ENCODE data around the gene NAA25. TPM values are rescaled to one million over a fixed set of nuclear protein-coding genes. Genes with fewer than 3 reads are reported as not detected.
"Not testable (repeated sequence)": the region's sequence is repeated elsewhere in the genome, so short reads cannot be mapped to it uniquely, and the experiment has no call there.

NAA25 gene
- total RNA-seq, 2 donors from 2014 or later = 61.2 to 63.5 TPM

GRCh38 chr12:112029301-112029700 lies 79.3 kb downstream of the NAA25 start:
- H3K27ac Mint-ChIP-seq = peak overlapping the region; percentile 17 to 22
- peaks cover 7 to 51% of the 10 kb centered on the region in 2 donors for H3K36me3 Mint-ChIP-seq

GRCh38 chr12:112025808-112026375 lies 82.7 kb downstream of the NAA25 start:
- ATAC-seq = peak in 1 of 2 donors; percentile 26
- H3K27ac Mint-ChIP-seq = peak overlapping the region; percentile 46 to 65
- peaks cover 5 to 51% of the 10 kb centered on the region in 2 donors for H3K36me3 Mint-ChIP-seq
- no peaks in the 10 kb centered on the region for H3K9me3 Mint-ChIP-seq
- DNase-seq (ENCODE audit: low spot score in 2 of 2) = no peak

More at GRCh38 chr12:112029301-112029700, 79.3 kb downstream of the NAA25 start:
- DNase-seq (ENCODE audit: low spot score in 2 of 2) (no peak), ATAC-seq (no peak)
- no peaks in the 10 kb centered on the region for H3K9me3 Mint-ChIP-seq

GRCh38 chr12:112023759-112024396 lies 84.7 kb downstream of the NAA25 start:
- Mint-ChIP-seq H3K36me3 (peaks cover 5 to 44% of the 10 kb centered on the region in 2 donors), H3K9me3 (no peaks in the 10 kb centered on the region)

DNA sequence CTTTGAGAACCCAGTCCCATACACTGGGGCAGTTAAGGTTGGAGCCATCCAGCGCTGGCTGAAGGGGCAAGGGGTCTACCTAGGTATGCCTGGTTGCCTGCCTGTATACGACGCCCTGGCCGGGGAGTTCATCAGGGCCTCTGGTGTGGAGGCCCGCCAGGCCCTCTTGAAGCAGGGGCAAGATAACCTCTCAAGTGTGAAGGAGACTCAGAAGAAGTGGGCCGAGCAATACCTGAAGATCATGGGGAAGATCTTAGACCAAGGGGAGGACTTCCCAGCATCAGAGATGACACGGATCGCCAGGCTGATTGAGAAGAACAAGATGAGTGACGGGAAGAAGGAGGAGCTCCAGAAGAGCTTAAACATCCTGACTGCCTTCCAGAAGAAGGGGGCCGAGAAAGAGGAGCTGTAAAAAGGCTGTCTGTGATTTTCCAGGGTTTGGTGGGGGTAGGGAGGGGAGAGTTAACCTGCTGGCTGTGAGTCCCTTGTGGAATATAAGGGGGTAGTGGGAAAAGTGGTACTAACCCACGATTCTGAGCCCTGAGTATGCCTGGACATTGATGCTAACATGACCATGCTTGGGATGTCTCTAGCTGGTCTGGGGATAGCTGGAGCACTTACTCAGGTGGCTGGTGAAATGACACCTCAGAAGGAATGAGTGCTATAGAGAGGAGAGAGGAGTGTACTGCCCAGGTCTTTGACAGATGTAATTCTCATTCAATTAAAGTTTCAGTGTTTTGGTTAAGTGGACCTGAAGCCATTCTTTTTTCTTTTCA lies 86.2 kb downstream of the NAA25 start:
- H3K36me3 Mint-ChIP-seq = peaks cover 5 to 45% of the 10 kb centered on the region in 2 donors
- no peaks in the 10 kb centered on the region for H3K9me3 Mint-ChIP-seq
- DNase-seq (ENCODE audit: low spot score in 2 of 2) = no peak
- H3K27ac Mint-ChIP-seq = peak overlapping the region; percentile 68 to 94
- peak in 1 of 2 donors; percentile 26 for ATAC-seq

More at GRCh38 chr12:112023759-112024396, 84.7 kb downstream of the NAA25 start:
- ATAC-seq (no peak), DNase-seq (ENCODE audit: low spot score in 2 of 2) (no peak)
- peak overlapping the region in 1 of 2 donors; percentile 69 for H3K27ac Mint-ChIP-seq

GRCh38 chr12:112020947-112021457 lies 87.6 kb downstream of the NAA25 start:
- Mint-ChIP-seq H3K9me3 (peaks cover 0 to 3% of the 10 kb centered on the region in 2 donors), H3K27ac (peak overlapping the region; percentile 47 to 90), H3K36me3 (peaks cover 9 to 52% of the 10 kb centered on the region in 2 donors)
- ATAC-seq (no peak), DNase-seq (ENCODE audit: low spot score in 2 of 2) (no peak)

DNA sequence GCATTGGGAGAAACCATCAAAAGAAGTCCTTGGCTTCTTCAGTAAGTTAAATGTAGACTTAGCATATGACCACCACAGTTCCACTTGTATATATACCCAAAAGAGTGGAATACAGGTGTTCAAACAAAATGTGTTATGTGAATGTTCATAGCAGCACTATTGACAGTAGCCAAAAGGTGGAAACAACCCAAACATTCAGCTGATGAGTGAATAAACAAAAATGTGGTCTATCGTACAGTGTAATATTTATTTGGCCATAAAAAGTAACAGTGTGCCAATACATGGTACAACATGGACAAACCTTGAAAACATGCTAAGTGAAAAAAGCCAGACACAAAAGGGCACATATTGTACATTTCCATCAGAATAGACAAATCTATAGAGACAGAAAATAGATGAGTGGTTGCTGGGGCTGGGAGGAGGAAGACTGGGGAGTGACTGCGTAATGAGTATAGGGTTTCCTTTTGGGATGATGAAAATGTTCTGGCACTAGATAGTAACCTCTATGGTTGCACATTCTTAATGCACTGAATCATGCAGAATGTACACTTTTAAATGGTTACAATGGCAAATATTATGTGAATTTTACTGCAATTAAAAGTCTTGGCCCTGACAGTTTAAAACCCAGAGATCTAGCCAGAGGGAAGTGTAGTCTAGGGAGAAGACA lies 89.9 kb downstream of the NAA25 start:
- no peak for DNase-seq (ENCODE audit: low spot score in 2 of 2)
- H3K27ac Mint-ChIP-seq = peak overlapping the region; percentile 81 to 86
- H3K9me3 Mint-ChIP-seq = peaks cover 0 to 8% of the 10 kb centered on the region in 2 donors
- H3K36me3 Mint-ChIP-seq = peaks cover 25 to 49% of the 10 kb centered on the region in 2 donors
- ATAC-seq = no peak

DNA sequence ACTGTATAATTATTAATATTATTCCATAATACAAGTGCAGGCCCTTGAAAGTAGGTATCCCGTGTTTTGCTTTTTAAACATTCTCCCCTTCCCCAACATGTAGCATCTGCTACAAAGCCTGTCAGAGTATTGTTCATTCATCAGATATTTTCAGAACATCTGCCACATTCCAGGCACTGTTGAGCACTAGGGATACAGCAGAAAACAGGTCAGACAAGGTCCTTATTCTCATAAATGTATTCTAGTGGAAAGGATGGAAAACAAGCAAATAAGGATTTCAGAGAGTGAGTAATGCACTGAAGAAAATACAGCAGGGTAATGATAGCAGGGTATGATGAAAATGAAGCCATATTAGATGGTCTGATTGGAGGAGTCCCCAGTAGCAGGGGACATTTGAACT lies 91.5 kb downstream of the NAA25 start:
- DNase-seq (ENCODE audit: low spot score in 2 of 2) = no peak
- H3K27ac Mint-ChIP-seq = peak overlapping the region; percentile 43 to 53
- H3K9me3 Mint-ChIP-seq = peaks cover 0 to 8% of the 10 kb centered on the region in 2 donors
- no peak for ATAC-seq
- peaks cover 30 to 50% of the 10 kb centered on the region in 2 donors for H3K36me3 Mint-ChIP-seq

DNA sequence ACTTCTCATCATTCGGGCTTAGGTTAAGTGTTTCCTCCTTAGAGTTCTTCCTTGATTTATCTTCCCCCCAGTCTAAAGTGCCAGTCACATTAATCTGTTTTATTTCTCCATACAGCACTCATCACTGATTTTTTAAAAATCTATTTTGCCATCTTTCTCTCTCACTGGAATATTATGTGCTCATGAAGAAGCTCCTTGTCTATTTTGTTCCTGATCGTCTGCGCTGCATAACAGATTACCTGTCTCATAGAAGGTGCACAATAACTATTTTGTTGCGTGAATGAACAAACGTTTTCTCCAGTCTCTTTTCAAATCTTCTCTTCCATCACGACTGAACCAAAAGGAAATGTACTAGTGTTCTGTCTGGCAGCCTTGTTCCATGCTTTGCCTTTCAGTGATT lies 92.6 kb downstream of the NAA25 start:
- no peak for ATAC-seq
- H3K36me3 Mint-ChIP-seq = peaks cover 40 to 55% of the 10 kb centered on the region in 2 donors
- H3K9me3 Mint-ChIP-seq = peaks cover 0 to 8% of the 10 kb centered on the region in 2 donors
- DNase-seq (ENCODE audit: low spot score in 2 of 2) = no peak
- H3K27ac Mint-ChIP-seq = peak overlapping the region; percentile 25 to 78

GRCh38 chr12:112013601-112014402 lies 94.8 kb downstream of the NAA25 start:
- peaks cover 40 to 51% of the 10 kb centered on the region in 2 donors for H3K36me3 Mint-ChIP-seq
- H3K27ac Mint-ChIP-seq = peak overlapping the region; percentile 97 to 98
- DNase-seq (ENCODE audit: low spot score in 2 of 2) (peak; percentile 65 to 68), ATAC-seq (peak; percentile 53 to 68)
- H3K9me3 Mint-ChIP-seq = peaks cover 0 to 8% of the 10 kb centered on the region in 2 donors

DNA sequence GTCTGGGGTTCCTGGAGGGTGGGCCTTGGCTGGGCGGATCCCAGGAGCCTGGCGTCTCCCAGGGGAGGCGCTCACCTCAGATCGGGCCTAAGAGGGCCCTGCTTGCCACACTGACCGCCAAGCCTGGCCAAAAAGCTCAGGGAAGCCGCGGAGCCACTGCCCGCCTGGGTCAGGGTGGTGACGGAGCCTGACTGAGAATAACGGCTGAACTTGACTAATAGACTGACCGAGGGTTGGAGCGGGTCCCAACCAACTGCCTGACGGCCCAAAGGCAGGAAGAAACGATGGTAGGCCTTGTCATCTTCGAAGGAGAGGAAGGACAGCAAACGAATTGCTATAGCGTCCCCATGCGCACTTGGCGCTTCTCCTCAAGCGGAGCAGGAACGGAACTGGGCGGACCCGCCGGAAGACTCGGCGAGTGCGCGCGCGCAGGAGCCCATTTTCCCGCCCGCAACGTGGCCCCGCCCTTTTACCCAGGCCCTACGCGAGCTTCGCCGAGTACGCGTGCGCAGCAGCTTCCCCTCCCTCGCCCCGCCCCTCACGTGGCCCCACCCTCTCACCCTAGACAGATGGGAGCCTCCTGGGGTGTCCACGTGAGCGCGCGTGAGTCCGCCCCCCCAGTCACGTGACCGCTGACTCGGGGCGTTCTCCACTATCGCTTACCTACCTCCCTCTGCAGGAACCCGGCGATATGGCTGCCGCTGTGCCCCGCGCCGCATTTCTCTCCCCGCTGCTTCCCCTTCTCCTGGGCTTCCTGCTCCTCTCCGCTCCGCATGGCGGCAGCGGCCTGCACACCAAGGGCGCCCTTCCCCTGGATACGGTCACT lies 95.6 kb downstream of the NAA25 start, which contains the start of the genes ERP29 and TMEM116:
ERP29 (plus strand) TSS at position 652 of the 826 bp plus-strand sequence; CDS start at position 692, 40 bp downstream.
TMEM116 (minus strand) TSS at position 391 of the 826 bp plus-strand sequence. CDS start 7,895 bp downstream, outside the sequence.
- ATAC-seq (peak; percentile 83 to 84), DNase-seq (ENCODE audit: low spot score in 2 of 2) (peak; percentile 99)
- peaks cover 40 to 43% of the 10 kb centered on the region in 2 donors for H3K36me3 Mint-ChIP-seq
- peaks cover 0 to 8% of the 10 kb centered on the region in 2 donors for H3K9me3 Mint-ChIP-seq
- H3K27ac Mint-ChIP-seq = peak within 1 kb of the TSS; percentile 97 to 98

DNA sequence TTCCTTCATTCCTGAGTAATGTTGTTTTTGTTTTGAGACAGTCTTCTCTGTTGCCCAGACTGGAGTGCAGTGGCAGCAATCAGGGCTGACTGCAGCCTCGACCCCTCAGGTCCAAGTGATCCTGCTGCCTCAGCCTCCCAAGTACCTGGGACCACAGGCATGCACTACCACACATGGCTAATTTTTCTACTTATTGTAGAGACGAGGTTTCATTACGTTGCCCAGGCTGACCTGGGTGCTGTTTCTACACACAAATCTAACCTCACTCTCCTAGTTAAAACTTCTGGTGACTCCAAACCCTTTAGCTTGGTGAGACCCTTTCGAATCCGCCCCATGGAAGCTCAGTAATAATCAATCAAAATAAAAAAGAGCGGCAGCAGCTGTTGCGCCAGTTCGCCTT lies 96.9 kb downstream of the NAA25 start:
- ATAC-seq (no peak), DNase-seq (ENCODE audit: low spot score in 2 of 2) (no peak)
- peak overlapping the region; percentile 95 to 98 for H3K27ac Mint-ChIP-seq
- H3K36me3 Mint-ChIP-seq = peaks cover 35 to 40% of the 10 kb centered on the region in 2 donors
- H3K9me3 Mint-ChIP-seq = peaks cover 0 to 8% of the 10 kb centered on the region in 2 donors

- H3K9me3 Mint-ChIP-seq = peaks cover 0 to 2% of the 10 kb centered on the region in 2 donors
- DNase-seq (ENCODE audit: low spot score in 2 of 2) = no peak
- ATAC-seq = no peak
- no peak overlapping the region for H3K27ac Mint-ChIP-seq
- peaks cover 27 to 33% of the 10 kb centered on the region in 2 donors for H3K36me3 Mint-ChIP-seq
Measured at GRCh38 chr12:112010415-112011344, 97.9 kb downstream of the NAA25 start.

DNA sequence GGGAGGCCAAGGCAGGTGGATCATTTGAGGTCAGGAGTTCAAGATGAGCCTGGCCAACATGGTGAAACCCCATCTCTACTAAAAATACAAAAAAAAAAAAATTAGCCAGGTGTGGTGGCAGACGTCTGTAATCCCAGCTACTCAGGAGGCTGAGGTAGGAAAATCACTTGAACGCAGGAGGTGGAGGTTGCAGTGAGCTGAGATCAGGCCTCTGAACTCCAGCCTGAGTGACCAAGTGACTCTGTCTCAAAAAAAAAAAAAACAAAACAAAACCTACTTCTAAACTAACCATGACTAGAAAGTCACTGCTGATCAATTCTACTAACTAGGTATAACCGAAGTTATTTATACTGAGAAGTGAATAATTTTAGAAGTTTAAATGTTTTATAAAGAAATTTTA lies 99.0 kb downstream of the NAA25 start:
- not testable (repeated sequence) for DNase-seq (ENCODE audit: low spot score in 2 of 2); H3K9me3 Mint-ChIP-seq; H3K27ac Mint-ChIP-seq; ATAC-seq
- H3K36me3 Mint-ChIP-seq = peaks cover 19 to 27% of the 10 kb centered on the region in 2 donors

DNA sequence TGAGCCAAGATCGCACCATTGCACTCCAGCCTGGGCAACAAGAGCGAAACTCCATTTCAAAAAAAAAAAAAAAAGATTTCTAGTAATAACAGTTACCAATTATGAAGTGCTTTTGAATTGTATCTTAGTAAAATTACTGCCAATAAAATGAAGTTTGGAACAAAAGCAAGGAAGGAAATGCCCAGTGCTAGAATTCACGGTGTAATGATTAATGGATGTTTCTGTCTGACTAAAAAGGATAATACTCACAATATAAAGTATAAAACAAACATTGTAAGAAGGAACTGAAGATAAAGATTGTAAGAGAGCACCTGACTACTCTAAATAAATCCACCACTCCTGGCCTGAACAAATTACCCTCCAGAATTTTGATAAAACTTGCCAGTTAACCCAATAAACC lies 99.7 kb downstream of the NAA25 start:
- H3K9me3 Mint-ChIP-seq = no peaks in the 10 kb centered on the region
- DNase-seq (ENCODE audit: low spot score in 2 of 2) (no peak), ATAC-seq (no peak)
- no peak overlapping the region for H3K27ac Mint-ChIP-seq
- peaks cover 15 to 21% of the 10 kb centered on the region in 2 donors for H3K36me3 Mint-ChIP-seq

Data from activated naive CD4-positive, alpha-beta T cell treated with anti-CD3 and anti-CD28 coated beads, Interleukin-2, amount 50 U/mL, for 72 hours (primary cell).